HepG2 (cell line): ENCODE data around the gene ZNHIT6. TPM values are rescaled to one million over a fixed set of nuclear protein-coding genes. Genes with fewer than 3 reads are reported as not detected.

Experiments used
- ATAC-seq: fragments of 200-7000 bp; cut with Tn5 transposase; 3 replicates; pipeline ENCODE4 v1.9.1; 2020; ENCODE audit warnings: mild to moderate bottlenecking, moderate library complexity
- Bru-seq: library from RNA; stranded (reverse); fragments of 400-500 nt; gene quantifications from one replicate; lab custom pipeline; 2021; lab: Mats Ljungman, UMichigan
- BruChase-seq, 2 experiments: library from RNA; stranded (reverse); fragments of 400-500 nt; gene quantifications; one replicate each; lab custom pipeline; 2021; lab: Mats Ljungman, UMichigan
- BruUV-seq: library from RNA; stranded (reverse); fragments of 400-500 nt; replicated peaks from 2 replicates; lab custom pipeline; 2021; lab: Mats Ljungman, UMichigan
- CTCF ChIA-PET: fragments of 300-600 bp; formaldehyde crosslinking; extraction: SDS; loops from one replicate; lab custom pipeline; 2021; ENCODE audit warnings: low total read pairs, inconsistent platforms, low intra/inter-chr PET ratio; lab: Yijun Ruan, JAX
- POLR2A ChIA-PET: fragments of 350-600 bp; sonication (Branson Sonifier 250); formaldehyde crosslinking; loops from one replicate; lab custom pipeline; 2020; ENCODE audit warnings: antibody characterized with exemption, inconsistent platforms; lab: Yijun Ruan, JAX
- DNase-seq: peaks from one replicate; pipeline ENCODE4 v3.0.0-alpha.2; 2015; ENCODE audit warnings: low spot score
- FAIRE-seq: peaks from 3 replicates; lab custom pipeline; 2011; peaks lifted over from hg19 to GRCh38; lab: Jason Lieb, UNC
- H2AFZ ChIP-seq: one replicate; pipeline ENCODE4 v1.6.1; 2011; ENCODE audit warnings: low read length, inconsistent platforms
- H3K27ac ChIP-seq: fragments of 300-600 bp; 3 replicates; pipeline ENCODE4 v1.8.0; 2011; ENCODE audit warnings: mixed run types, mild to moderate bottlenecking, mixed read lengths, low read length, inconsistent platforms; ENCODE audit not compliant: insufficient read depth; ENCODE audit errors: extremely low read length
- H3K27me3 ChIP-seq, 2 experiments: fragments of 200-600 bp in 1 of 2; 2 replicates in 1 of 2; 3 replicates in 1 of 2; pipeline versions ENCODE4 v1.6.0 to v1.8.0; 2011; ENCODE audit warnings: low read length in 2 of 2, mild to moderate bottlenecking in 2 of 2, moderate library complexity in 2 of 2, inconsistent platforms in 1 of 2; ENCODE audit not compliant: insufficient read depth in 2 of 2, control insufficient read depth in 1 of 2
- H3K36me3 ChIP-seq, 2 experiments: fragments of 200-600 bp in 1 of 2; replicated peaks in 1 of 2; 2 replicates in 1 of 2; 3 replicates in 1 of 2; pipeline versions ENCODE4 v1.5.1 to v1.8.0; 2011; ENCODE audit warnings: low read length in 2 of 2, inconsistent platforms in 1 of 2; ENCODE audit not compliant: insufficient read depth in 2 of 2, control insufficient read depth in 1 of 2
- H3K4me1 ChIP-seq: 2 replicates; pipeline ENCODE4 v1.5.1; 2012; ENCODE audit warnings: low read length, inconsistent platforms; ENCODE audit not compliant: insufficient read depth
- H3K4me2 ChIP-seq: 2 replicates; pipeline ENCODE4 v1.6.0; 2011; ENCODE audit warnings: low read depth, low read length, inconsistent platforms
- H3K4me3 ChIP-seq, 3 experiments: fragments of 200-600 bp in 1 of 3; sonication (generic), shearing (Covaris generic) in 1 of 3; replicated peaks in 1 of 3; 2 replicates each; pipeline ENCODE4 v1.5.1; 2011 to 2016; ENCODE audit warnings: low read length in 3 of 3, inconsistent platforms in 2 of 3, low read depth in 2 of 3, mild to moderate bottlenecking in 2 of 3, control low read depth in 1 of 3, mixed read lengths in 1 of 3; ENCODE audit not compliant: insufficient read depth in 1 of 3
- H3K79me2 ChIP-seq: one replicate; pipeline ENCODE4 v1.6.1; 2011; ENCODE audit warnings: low read length, inconsistent platforms; ENCODE audit not compliant: insufficient read depth
- H3K9ac ChIP-seq: 2 replicates; pipeline ENCODE4 v1.6.0; 2011; ENCODE audit warnings: mild to moderate bottlenecking, low read depth, low read length, inconsistent platforms; ENCODE audit not compliant: insufficient read depth
- H3K9me3 ChIP-seq: 2 replicates; pipeline ENCODE4 v1.5.1; 2012; ENCODE audit warnings: mild to moderate bottlenecking, low read length
- H4K20me1 ChIP-seq: 2 replicates; pipeline ENCODE4 v1.6.0; 2011; ENCODE audit warnings: inconsistent platforms, mild to moderate bottlenecking, low read length, moderate library complexity; ENCODE audit not compliant: insufficient read depth
- HOXD1 ChIP-seq: sonication (generic); formaldehyde crosslinking; IDR thresholded peaks from 2 replicates; pipeline ENCODE4 v1.5.0; 2020; ENCODE audit warnings: missing genetic modification reagents
- KDM5A ChIP-seq: fragments of 200-600 bp; sonication (generic); IDR thresholded peaks from 2 replicates; pipeline ENCODE4 v1.7.0; 2018; ENCODE audit warnings: antibody characterized with exemption, mild to moderate bottlenecking, low read length, borderline replicate concordance
- MED1 ChIP-seq: sonication (generic); formaldehyde crosslinking; IDR thresholded peaks from 2 replicates; pipeline ENCODE4 v1.4.0; 2020; ENCODE audit warnings: missing genetic modification reagents
- ZBTB43 ChIP-seq: sonication (generic); formaldehyde crosslinking; conservative IDR thresholded peaks from 2 replicates; pipeline ENCODE4 v1.4.0; 2020; ENCODE audit warnings: missing genetic modification reagents
- ZFP36L1 ChIP-seq: sonication (generic); formaldehyde crosslinking; IDR thresholded peaks from 2 replicates; pipeline ENCODE4 v1.8.0; 2022; ENCODE audit warnings: mild to moderate bottlenecking, missing genetic modification reagents, moderate library complexity
- ZNF629 ChIP-seq: sonication (generic); formaldehyde crosslinking; conservative IDR thresholded peaks from 2 replicates; pipeline ENCODE4 v1.5.0; 2020; ENCODE audit warnings: missing genetic modification reagents
- ZNF761 ChIP-seq: sonication (generic); formaldehyde crosslinking; conservative IDR thresholded peaks from 2 replicates; pipeline ENCODE4 v1.4.0; 2020; ENCODE audit warnings: mild to moderate bottlenecking, missing genetic modification reagents
- ZNF772 ChIP-seq: sonication (generic); formaldehyde crosslinking; IDR thresholded peaks from 2 replicates; pipeline ENCODE4 v1.5.0; 2020; ENCODE audit warnings: mild to moderate bottlenecking, missing genetic modification reagents
- WGBS: methylation state at CpG from one replicate; pipeline ENCODE4 v1.1.6; 2017; ENCODE audit warnings: low lambda C conversion rate; 5-methylcytosine and 5-hydroxymethylcytosine counted together
- in situ Hi-C: cut with HindIII; loops from 2 replicates; pipeline ENCODE4 v1.10.0; 2017; ENCODE audit warnings: low pct_unique_long_range_greater_than_20kb; ENCODE audit not compliant: extremely low pct_ligation_motif_present
- intact Hi-C: fragments of 100-400 bp; cut with micrococcal nuclease; formaldehyde crosslinking; loops from one replicate; pipeline ENCODE4 v1.10.0; 2022; ENCODE audit not compliant: unreplicated experiment
- long read RNA-seq, 2 experiments: library from RNA in 1 of 2; library from polyadenylated mRNA in 1 of 2; stranded (forward) in 1 of 2; unstranded in 1 of 2; transcript quantifications; one replicate each; pipeline ENCODE4 v2.0.0, GENCODE V29; 2019 to 2022
- polyA minus RNA-seq, 3 experiments: library from RNA; depleted of rRNA, polyadenylated mRNA; stranded (reverse); fragments of >200 nt; gene quantifications; 2 replicates each; pipeline ENCODE4 v1.2.3, GENCODE V29; 2011; ENCODE audit warnings: low replicate concordance in 1 of 3
- polyA plus RNA-seq, 8 experiments: library from polyadenylated mRNA; depleted of rRNA in 3 of 8; stranded (reverse) in 7 of 8; unstranded in 1 of 8; fragments of >200 nt; fragmentation: Illumina TruSeq in 4 of 8; extraction: Trizol in 4 of 8; gene quantifications; 2 replicates each; pipeline versions ENCODE4 v1.2.1 to v1.2.3, GENCODE V29; 2011 to 2016; ENCODE audit warnings: low read depth in 4 of 8, missing spikeins in 1 of 8, mixed read lengths in 1 of 8; ENCODE audit not compliant: insufficient read depth in 1 of 8
- total RNA-seq, 5 experiments: library from RNA; depleted of rRNA; stranded (reverse); fragments of >200 nt; fragmentation: Illumina TruSeq; extraction: Trizol; gene quantifications; 2 replicates each; pipeline ENCODE4 v1.2.3, GENCODE V29; 2016; ENCODE audit warnings: low read depth in 1 of 5
- TF ChIP-seq, protein P1 (sequence below): sonication (generic); formaldehyde crosslinking; IDR thresholded peaks from 2 replicates; pipeline ENCODE4 v1.5.0; 2020; ENCODE audit warnings: mild to moderate bottlenecking, missing genetic modification reagents

The ZNHIT6 gene, protein sequence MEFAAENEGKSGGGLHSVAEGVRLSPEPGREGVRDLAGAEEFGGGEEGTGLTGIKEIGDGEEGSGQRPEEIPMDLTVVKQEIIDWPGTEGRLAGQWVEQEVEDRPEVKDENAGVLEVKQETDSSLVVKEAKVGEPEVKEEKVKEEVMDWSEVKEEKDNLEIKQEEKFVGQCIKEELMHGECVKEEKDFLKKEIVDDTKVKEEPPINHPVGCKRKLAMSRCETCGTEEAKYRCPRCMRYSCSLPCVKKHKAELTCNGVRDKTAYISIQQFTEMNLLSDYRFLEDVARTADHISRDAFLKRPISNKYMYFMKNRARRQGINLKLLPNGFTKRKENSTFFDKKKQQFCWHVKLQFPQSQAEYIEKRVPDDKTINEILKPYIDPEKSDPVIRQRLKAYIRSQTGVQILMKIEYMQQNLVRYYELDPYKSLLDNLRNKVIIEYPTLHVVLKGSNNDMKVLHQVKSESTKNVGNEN
- 15.2 and 18.8 TPM in 2 replicates for total RNA-seq (2016; rRNA removed; fragmentation: Illumina TruSeq; extraction: Trizol)
- 0.62 and 0.81 TPM in 2 replicates for total RNA-seq (2016; cell fraction: cytosol; rRNA removed; fragmentation: Illumina TruSeq; extraction: Trizol; ENCODE audit: low read depth)
- 14.7 and 19.2 TPM in 2 replicates for total RNA-seq (2016; cell fraction: insoluble cytoplasmic fraction; rRNA removed; fragmentation: Illumina TruSeq; extraction: Trizol)
- 4.0 and 4.4 TPM in 2 replicates for total RNA-seq (2016; cell fraction: membrane; rRNA removed; fragmentation: Illumina TruSeq; extraction: Trizol)
- total RNA-seq (2016; cell fraction: nucleus; rRNA removed; fragmentation: Illumina TruSeq; extraction: Trizol): 10.7 and 10.8 TPM in 2 replicates
- 6.0 TPM in 2 replicates for polyA plus RNA-seq (2011; rRNA removed)
- polyA plus RNA-seq (2011; cell fraction: cytosol; rRNA removed): 2.8 and 4.7 TPM in 2 replicates
- 3.9 and 4.8 TPM in 2 replicates for polyA plus RNA-seq (2011; cell fraction: nucleus; rRNA removed)
- 9.4 and 11.1 TPM in 2 replicates for polyA plus RNA-seq (2012)
- polyA plus RNA-seq (2016; cell fraction: cytosol; fragmentation: Illumina TruSeq; extraction: Trizol; ENCODE audit: low read depth): 0.67 and 0.83 TPM in 2 replicates
- 25.9 and 26.2 TPM in 2 replicates for polyA plus RNA-seq (2016; cell fraction: insoluble cytoplasmic fraction; fragmentation: Illumina TruSeq; extraction: Trizol; ENCODE audit: low read depth)
- polyA plus RNA-seq (2016; cell fraction: membrane; fragmentation: Illumina TruSeq; extraction: Trizol; ENCODE audit: low read depth): 3.3 and 3.8 TPM in 2 replicates
- polyA plus RNA-seq (2016; cell fraction: nucleus; fragmentation: Illumina TruSeq; extraction: Trizol; ENCODE audit: insufficient read depth, low read depth): 15.4 and 16.5 TPM in 2 replicates
- 2.7 and 8.2 TPM in 2 replicates for polyA minus RNA-seq (2011; rRNA and poly(A)+ RNA removed; ENCODE audit: low replicate concordance)
- polyA minus RNA-seq (2011; cell fraction: cytosol; rRNA and poly(A)+ RNA removed): 3.2 and 4.1 TPM in 2 replicates
- 13.5 and 13.8 TPM in 2 replicates for polyA minus RNA-seq (2011; cell fraction: nucleus; rRNA and poly(A)+ RNA removed)
- percentile 75 among the genes with signal in this experiment for Bru-seq, nascent RNA
- BruChase-seq, experiment 1, labeled RNA remaining after a 6-hour chase: percentile 75 among the genes with signal in this experiment
- BruChase-seq, experiment 2, labeled RNA remaining after a 2-hour chase: percentile 72 among the genes with signal in this experiment
- long read RNA-seq, experiment 1, transcript ZNHIT6-201 (10 exons, 2,797 nt): major isoform, 5 of 6 reads
- long read RNA-seq, experiment 1, partial matches to known transcripts: 1 of 6 reads
- long read RNA-seq, experiment 1, other reads (novel, unspliced or antisense): 0 of 6 reads
- long read RNA-seq, experiment 2, transcript ZNHIT6-201 (10 exons, 2,797 nt): major isoform, 5 of 21 reads
- long read RNA-seq, experiment 2, partial matches to known transcripts: 0 of 21 reads
- long read RNA-seq, experiment 2, other reads (novel, unspliced or antisense): 16 of 21 reads

DNA sequence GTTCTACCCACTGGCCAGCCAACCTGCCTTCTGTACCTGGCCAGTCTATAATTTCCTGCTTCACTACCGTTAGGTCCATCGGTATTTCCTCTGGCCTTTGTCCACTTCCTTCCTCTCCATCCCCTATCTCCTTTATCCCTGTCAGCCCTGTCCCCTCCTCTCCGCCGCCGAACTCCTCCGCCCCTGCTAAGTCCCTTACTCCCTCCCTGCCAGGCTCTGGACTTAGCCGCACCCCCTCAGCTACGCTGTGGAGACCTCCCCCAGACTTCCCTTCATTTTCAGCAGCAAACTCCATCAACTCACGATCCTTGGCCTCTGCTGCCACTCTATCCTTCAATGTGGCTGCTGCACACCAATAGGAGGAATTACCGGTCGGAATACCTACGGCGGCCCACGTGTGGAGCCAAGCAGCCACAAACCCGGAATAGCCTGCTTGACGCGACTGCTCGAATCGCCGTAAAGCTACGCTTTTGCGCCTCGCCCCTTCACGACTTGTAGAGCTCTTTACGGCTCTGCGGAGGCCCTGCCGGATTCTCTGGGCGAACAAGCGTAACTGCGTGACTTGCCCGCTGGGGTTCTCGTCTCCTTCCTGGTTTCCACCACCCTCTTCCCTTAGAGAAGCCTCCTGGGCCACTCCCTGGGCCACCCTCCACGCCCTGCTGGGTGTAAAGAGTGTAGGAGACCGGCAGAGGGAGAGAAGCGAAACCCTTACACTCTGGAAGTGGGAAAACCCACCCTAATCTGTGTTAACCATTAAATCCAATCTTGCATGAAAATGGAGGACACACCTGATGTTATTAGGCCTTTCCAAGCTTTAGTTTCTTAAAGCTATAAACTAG is at the start of gene ZNHIT6:
TSS of gene ZNHIT6 (minus strand) at position 444 of the 839 bp plus-strand sequence. CDS start at position 295, 149 bp downstream.
- peak within 1 kb of the TSS; percentile 67 to 84 (median 77) for H3K4me3 ChIP-seq
- H3K79me2 ChIP-seq: peaks cover 28% of the 10 kb centered on the region
- peaks cover 34% of the 10 kb centered on the region for H3K4me1 ChIP-seq
- H3K27ac ChIP-seq: peak within 1 kb of the TSS; percentile 83
- TSS peak; percentile 79 for BruUV-seq
- H3K27me3 ChIP-seq: no peaks in the 10 kb centered on the region; a peak in 1 of 5 replicates
- FAIRE-seq (peak; percentile 87), ATAC-seq (peak; percentile 96), DNase-seq (peak; percentile 95)
- H4K20me1 ChIP-seq: no peaks in the 10 kb centered on the region
- H2AFZ ChIP-seq: peak within 1 kb of the TSS; percentile 82
- in situ Hi-C loops (no loop called here), intact Hi-C loops (loop anchor here (1.0 to 5.0 kb wide), 3 partner anchors 27 to 126 kb away; partner anchors contain the start of gene CCN1)
- WGBS: 2% methylated on average over 20 of the region's 35 CpGs
- peak within 1 kb of the TSS; percentile 92 for H3K4me2 ChIP-seq
- H3K9ac ChIP-seq: peak within 1 kb of the TSS; percentile 76
- CTCF ChIA-PET: no interaction called here
- H3K36me3 ChIP-seq: peaks cover 1 to 8% of the 10 kb centered on the region in 2 experiments
- POLR2A ChIA-PET: interaction anchor here (0.7 to 1.6 kb wide), 24 partner anchors 9 to 1135 kb away, joined by 3 to 16 read pairs (median 3); partner anchors contain the start of genes BCL10, C1orf52 and CCN1
- no peaks in the 10 kb centered on the region for H3K9me3 ChIP-seq
- TF ChIP-seq ZNF761 (CRISPR knock-in tag) (0 out of 2 replicates have a peak, but pooled peaks have one; percentile 22), MED1 (CRISPR knock-in tag) (peak; percentile 66), ZNF772 (CRISPR knock-in tag) (peak; percentile 58; the same call in 1 of the 2 replicates), ZNF629 (peak; percentile 28; the same call in 1 of the 2 replicates), ZFP36L1 (CRISPR knock-in tag) (peak; percentile 52; the same call in 1 of the 2 replicates), KDM5A (peak; percentile 79; the same call in 1 of the 2 replicates), ZBTB43 (CRISPR knock-in tag) (no peak), HOXD1 (CRISPR knock-in tag) (peak; percentile 36; the same call in 1 of the 2 replicates)
- TF ChIP-seq, protein P1, sequence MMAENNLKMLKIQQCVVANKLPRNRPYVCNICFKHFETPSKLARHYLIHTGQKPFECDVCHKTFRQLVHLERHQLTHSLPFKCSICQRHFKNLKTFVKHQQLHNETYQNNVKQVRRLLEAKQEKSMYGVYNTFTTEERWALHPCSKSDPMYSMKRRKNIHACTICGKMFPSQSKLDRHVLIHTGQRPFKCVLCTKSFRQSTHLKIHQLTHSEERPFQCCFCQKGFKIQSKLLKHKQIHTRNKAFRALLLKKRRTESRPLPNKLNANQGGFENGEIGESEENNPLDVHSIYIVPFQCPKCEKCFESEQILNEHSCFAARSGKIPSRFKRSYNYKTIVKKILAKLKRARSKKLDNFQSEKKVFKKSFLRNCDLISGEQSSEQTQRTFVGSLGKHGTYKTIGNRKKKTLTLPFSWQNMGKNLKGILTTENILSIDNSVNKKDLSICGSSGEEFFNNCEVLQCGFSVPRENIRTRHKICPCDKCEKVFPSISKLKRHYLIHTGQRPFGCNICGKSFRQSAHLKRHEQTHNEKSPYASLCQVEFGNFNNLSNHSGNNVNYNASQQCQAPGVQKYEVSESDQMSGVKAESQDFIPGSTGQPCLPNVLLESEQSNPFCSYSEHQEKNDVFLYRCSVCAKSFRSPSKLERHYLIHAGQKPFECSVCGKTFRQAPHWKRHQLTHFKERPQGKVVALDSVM: no peak
